ENCODE data around the gene PTOV1. TPM values are rescaled to one million over a fixed set of nuclear protein-coding genes. Genes with fewer than 3 reads are reported as not detected.

PTOV1 gene
- total and polyA plus RNA-seq, 2 of the 4 experiments (the other 2 are of a cell fraction), result 34.4 to 107 TPM

DNA sequence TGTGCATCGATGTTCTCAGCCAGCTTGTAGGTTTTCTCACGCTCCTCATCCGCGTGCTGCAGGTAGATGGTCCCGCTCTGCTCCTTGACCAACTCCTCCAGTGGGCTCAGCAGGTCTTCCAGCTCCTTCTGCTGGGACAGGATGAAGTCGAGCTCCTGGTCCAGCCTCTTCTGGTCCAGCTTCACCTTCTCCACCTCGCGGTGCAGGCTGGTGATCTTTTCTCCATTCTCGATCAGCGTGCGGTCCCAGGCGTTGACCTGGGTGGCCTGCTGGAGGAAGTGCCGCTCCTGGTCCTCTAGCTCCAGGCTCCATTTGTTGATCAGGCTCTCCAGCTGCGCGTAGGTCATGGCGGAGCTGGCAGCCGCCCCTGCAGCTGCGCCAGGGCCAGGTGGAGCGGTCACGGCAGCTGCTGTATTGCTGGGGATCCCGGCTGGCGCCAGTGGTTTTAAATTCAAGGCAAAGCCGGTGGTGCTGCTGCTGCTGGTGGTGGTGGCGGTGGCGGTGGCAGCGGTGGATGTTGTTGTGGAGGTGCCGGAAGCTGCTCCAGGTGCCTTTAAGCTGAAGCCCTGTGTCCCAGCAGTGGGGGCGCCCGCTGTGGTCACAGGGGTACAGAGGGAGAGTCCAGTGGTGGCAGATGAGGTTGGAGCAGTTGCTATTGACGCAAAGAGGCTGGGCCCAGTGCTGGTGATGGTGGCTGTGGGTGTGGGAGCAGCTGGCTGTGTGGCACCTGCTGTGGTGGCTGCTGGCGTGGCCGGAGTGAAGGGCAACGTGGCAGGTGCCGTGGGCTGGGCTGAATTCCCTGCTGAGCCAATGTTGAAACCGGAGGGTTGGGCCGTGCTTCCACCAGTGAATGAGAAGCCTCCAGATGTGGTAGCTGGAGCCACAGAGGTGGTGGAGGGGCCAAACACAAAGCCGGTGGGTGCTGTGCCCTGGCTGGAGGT lies 57.8 kb downstream of the PTOV1 start:
- H4K8ac ChIP-seq (ENCODE audit: low read depth in 2 of 2, low read length in 2 of 2), result no peak overlapping the region
- H2BK120ac ChIP-seq (ENCODE audit: low read depth, low read length), result no peak overlapping the region
- 96% methylated on average over 30 of the region's 37 CpGs; no CpG with 5 or more reads in 1 of the 2 experiments for WGBS, 2 experiments (ENCODE audit: extremely low coverage in 2 of 2, insufficient read length in 1 of 2)
- peaks cover 47% of the 10 kb centered on the region for H3K36me3 ChIP-seq (ENCODE audit: control insufficient read depth, insufficient read depth, low read length)
- H2BK5ac ChIP-seq (ENCODE audit: low read depth, low read length, poor library complexity, severe bottlenecking), result no peak overlapping the region
- no peak overlapping the region for H3K4me2 ChIP-seq (ENCODE audit: low read depth, low read length)
- no peak overlapping the region for H2BK15ac ChIP-seq (ENCODE audit: low read depth, low read length)
- no peak overlapping the region for H3K27ac ChIP-seq (ENCODE audit: insufficient read depth, low read length)
- in situ Hi-C loops (cut with MboI; ENCODE audit: low sequenced_read_pairs) (no loop called here), dilution Hi-C loops (cut with HindIII; ENCODE audit: low sequenced_read_pairs, unreplicated experiment) (no loop called here), intact Hi-C loops (cut with micrococcal nuclease) (no loop called here)
- no peak for DNase-seq
- no peak overlapping the region for H3K14ac ChIP-seq (replicated peaks; ENCODE audit: low read depth, low read length)
- H3K27me3 ChIP-seq (ENCODE audit: control insufficient read depth, insufficient read depth, low read length), result no peaks in the 10 kb centered on the region
- H3K18ac ChIP-seq (ENCODE audit: low read depth, low read length), result no peak overlapping the region
- peaks cover 7 to 67% of the 10 kb centered on the region in 2 experiments; a peak in 3 of 4 replicates for H3K79me1 ChIP-seq (ENCODE audit: low read depth in 1 of 2, low read length in 2 of 2)
- H3K9me3 ChIP-seq (ENCODE audit: control insufficient read depth, insufficient read depth, low read length), result no peaks in the 10 kb centered on the region
- no peak overlapping the region for H3K4ac ChIP-seq (ENCODE audit: low read depth, low read length)
- ATAC-seq (ENCODE audit: low read depth), result no peak
- BruUV-seq (replicated peaks), result no TSS peak
- no peak overlapping the region for H2AK5ac ChIP-seq (ENCODE audit: low read depth, low read length)
- no peak overlapping the region for H2AFZ ChIP-seq (replicated peaks; ENCODE audit: low read length, poor library complexity)
- no peak overlapping the region for H3K4me3 ChIP-seq (ENCODE audit: insufficient read depth, low read depth, low read length)
- no peak overlapping the region for H2AK9ac ChIP-seq (replicated peaks; ENCODE audit: low read depth, low read length, poor library complexity)
- no peak overlapping the region for H4K91ac ChIP-seq (ENCODE audit: insufficient read depth, low read depth, low read length)
- no peak overlapping the region for H2BK20ac ChIP-seq (ENCODE audit: low read depth, low read length)
- H3K9me1 ChIP-seq (ENCODE audit: insufficient read depth, low read length), result peaks cover 12% of the 10 kb centered on the region; the same call in 1 of the 2 replicates
- no peak overlapping the region for H4K5ac ChIP-seq (ENCODE audit: low read depth, low read length)
- no peak overlapping the region for H3K9ac ChIP-seq (ENCODE audit: low read depth, low read length)
- CTCF ChIA-PET, result no interaction called here
- no peak overlapping the region for H3K56ac ChIP-seq (ENCODE audit: extremely low read depth, insufficient read depth, low read length)
- no peak overlapping the region for H3K23ac ChIP-seq (ENCODE audit: low read depth, low read length)
- peaks cover 28% of the 10 kb centered on the region for H4K20me1 ChIP-seq (ENCODE audit: insufficient read depth, low read length)
- peaks cover 3% of the 10 kb centered on the region for H3K4me1 ChIP-seq (ENCODE audit: control insufficient read depth, insufficient read depth, low read length)
- POLR2A ChIA-PET (ENCODE audit: unreplicated experiment), result no interaction called here
- no peak for TF ChIP-seq RFX5 (IDR thresholded peaks at IDR 0.05; ENCODE audit: low read depth, low read length)
- TF ChIP-seq, protein P1, sequence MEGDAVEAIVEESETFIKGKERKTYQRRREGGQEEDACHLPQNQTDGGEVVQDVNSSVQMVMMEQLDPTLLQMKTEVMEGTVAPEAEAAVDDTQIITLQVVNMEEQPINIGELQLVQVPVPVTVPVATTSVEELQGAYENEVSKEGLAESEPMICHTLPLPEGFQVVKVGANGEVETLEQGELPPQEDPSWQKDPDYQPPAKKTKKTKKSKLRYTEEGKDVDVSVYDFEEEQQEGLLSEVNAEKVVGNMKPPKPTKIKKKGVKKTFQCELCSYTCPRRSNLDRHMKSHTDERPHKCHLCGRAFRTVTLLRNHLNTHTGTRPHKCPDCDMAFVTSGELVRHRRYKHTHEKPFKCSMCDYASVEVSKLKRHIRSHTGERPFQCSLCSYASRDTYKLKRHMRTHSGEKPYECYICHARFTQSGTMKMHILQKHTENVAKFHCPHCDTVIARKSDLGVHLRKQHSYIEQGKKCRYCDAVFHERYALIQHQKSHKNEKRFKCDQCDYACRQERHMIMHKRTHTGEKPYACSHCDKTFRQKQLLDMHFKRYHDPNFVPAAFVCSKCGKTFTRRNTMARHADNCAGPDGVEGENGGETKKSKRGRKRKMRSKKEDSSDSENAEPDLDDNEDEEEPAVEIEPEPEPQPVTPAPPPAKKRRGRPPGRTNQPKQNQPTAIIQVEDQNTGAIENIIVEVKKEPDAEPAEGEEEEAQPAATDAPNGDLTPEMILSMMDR (conservative IDR thresholded peaks at IDR 0.05; ENCODE audit: low read depth, low read length), result no peak
- TF ChIP-seq FOS (IDR thresholded peaks at IDR 0.05; ENCODE audit: low read depth, low read length), result no peak
- TF ChIP-seq BHLHE40 (IDR thresholded peaks at IDR 0.05; ENCODE audit: low read depth, low read length), result no peak
- no peak for TF ChIP-seq CEBPB (IDR thresholded peaks at IDR 0.05; ENCODE audit: low read depth, low read length)
- TF ChIP-seq RCOR1 (IDR thresholded peaks at IDR 0.05; ENCODE audit: insufficient replicate concordance, low read length), result no peak
- no peak for TF ChIP-seq MAFK (IDR thresholded peaks at IDR 0.05; ENCODE audit: low read depth, low read length)
- TF ChIP-seq MAZ (IDR thresholded peaks at IDR 0.05; ENCODE audit: borderline replicate concordance, low read depth, low read length), result no peak
- TF ChIP-seq, protein P2, sequence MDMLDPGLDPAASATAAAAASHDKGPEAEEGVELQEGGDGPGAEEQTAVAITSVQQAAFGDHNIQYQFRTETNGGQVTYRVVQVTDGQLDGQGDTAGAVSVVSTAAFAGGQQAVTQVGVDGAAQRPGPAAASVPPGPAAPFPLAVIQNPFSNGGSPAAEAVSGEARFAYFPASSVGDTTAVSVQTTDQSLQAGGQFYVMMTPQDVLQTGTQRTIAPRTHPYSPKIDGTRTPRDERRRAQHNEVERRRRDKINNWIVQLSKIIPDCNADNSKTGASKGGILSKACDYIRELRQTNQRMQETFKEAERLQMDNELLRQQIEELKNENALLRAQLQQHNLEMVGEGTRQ (IDR thresholded peaks at IDR 0.05; ENCODE audit: low read depth, low read length), result no peak
- no peak for TF ChIP-seq RAD21 (IDR thresholded peaks at IDR 0.05; ENCODE audit: low read length)
- TF ChIP-seq CHD1 (IDR thresholded peaks at IDR 0.05; ENCODE audit: low read depth, low read length), result no peak
- no peak for TF ChIP-seq NFE2L2 (IDR thresholded peaks at IDR 0.05; ENCODE audit: low read depth, low read length)
- TF ChIP-seq, protein P3, sequence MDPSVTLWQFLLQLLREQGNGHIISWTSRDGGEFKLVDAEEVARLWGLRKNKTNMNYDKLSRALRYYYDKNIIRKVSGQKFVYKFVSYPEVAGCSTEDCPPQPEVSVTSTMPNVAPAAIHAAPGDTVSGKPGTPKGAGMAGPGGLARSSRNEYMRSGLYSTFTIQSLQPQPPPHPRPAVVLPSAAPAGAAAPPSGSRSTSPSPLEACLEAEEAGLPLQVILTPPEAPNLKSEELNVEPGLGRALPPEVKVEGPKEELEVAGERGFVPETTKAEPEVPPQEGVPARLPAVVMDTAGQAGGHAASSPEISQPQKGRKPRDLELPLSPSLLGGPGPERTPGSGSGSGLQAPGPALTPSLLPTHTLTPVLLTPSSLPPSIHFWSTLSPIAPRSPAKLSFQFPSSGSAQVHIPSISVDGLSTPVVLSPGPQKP (IDR thresholded peaks at IDR 0.05; ENCODE audit: borderline replicate concordance, low read depth, low read length), result no peak
- TF ChIP-seq MXI1 (IDR thresholded peaks at IDR 0.05; ENCODE audit: borderline replicate concordance, low read depth, low read length), result no peak
- no peak for TF ChIP-seq POLR2A (IDR thresholded peaks at IDR 0.05; ENCODE audit: low read depth, low read length)
